HUES6 (cell line): Measurements from ENCODE around the gene HTR3A.
A peak's percentile ranks its signal among the peaks of the same experiment; 100 is the strongest.
"Not testable (repeated sequence)": the region's sequence is repeated elsewhere in the genome, so short reads cannot be mapped to it uniquely, and the experiment has no call there.

Source experiments
- H3K27ac ChIP-seq: 2 replicates; pipeline ENCODE4 v1.7.0; 2013; ENCODE audit warnings: low read depth, mild to moderate bottlenecking, low read length, inconsistent platforms
- H3K27me3 ChIP-seq: 2 replicates; pipeline ENCODE4 v1.6.1; 2013; ENCODE audit warnings: low read length; ENCODE audit not compliant: control insufficient read depth, insufficient read depth
- H3K36me3 ChIP-seq: 2 replicates; pipeline ENCODE4 v1.6.1; 2013; ENCODE audit warnings: low read length; ENCODE audit not compliant: control insufficient read depth, insufficient read depth
- H3K4me1 ChIP-seq: 2 replicates; pipeline ENCODE4 v1.6.1; 2013; ENCODE audit warnings: low read length; ENCODE audit not compliant: control insufficient read depth, insufficient read depth
- H3K4me3 ChIP-seq: 2 replicates; pipeline ENCODE4 v1.5.1; 2013; ENCODE audit warnings: low read depth, low read length
- H3K9ac ChIP-seq: one replicate; pipeline ENCODE4 v1.6.1; 2013; ENCODE audit warnings: mild to moderate bottlenecking, low read length
- H3K9me3 ChIP-seq: 2 replicates; pipeline ENCODE4 v1.6.1; 2013; ENCODE audit warnings: low read depth, low read length; ENCODE audit not compliant: control insufficient read depth, insufficient read depth

The HTR3A gene

GRCh38 chr11:113974741-113975470 is at the start of gene HTR3A:
HTR3A (plus strand) TSS chr11:113975108; CDS start chr11:113975326, 218 bp downstream.
- H3K9me3 ChIP-seq: no peaks in the 10 kb centered on the region
- no peak within 1 kb of the TSS for H3K9ac ChIP-seq
- H3K4me1 ChIP-seq: peaks cover 17% of the 10 kb centered on the region
- no peak within 1 kb of the TSS for H3K27ac ChIP-seq
- peaks cover 5% of the 10 kb centered on the region; the same call in 1 of the 2 replicates for H3K27me3 ChIP-seq
- H3K36me3 ChIP-seq: no peaks in the 10 kb centered on the region
- H3K4me3 ChIP-seq: peak within 1 kb of the TSS; percentile 37

GRCh38 chr11:113926273-113927197 is 48.4 kb upstream of the HTR3A start:
- no peaks in the 10 kb centered on the region for H3K27me3 ChIP-seq
- no peak overlapping the region for H3K27ac ChIP-seq
- H3K36me3 ChIP-seq: no peaks in the 10 kb centered on the region
- H3K9me3 ChIP-seq: no peaks in the 10 kb centered on the region
- H3K9ac ChIP-seq: no peak overlapping the region
- no peaks in the 10 kb centered on the region for H3K4me1 ChIP-seq
- no peak overlapping the region for H3K4me3 ChIP-seq

GRCh38 chr11:113928311-113928710 is 46.6 kb upstream of the HTR3A start:
- Histone ChIP-seq H3K27ac (no peak overlapping the region), H3K36me3 (no peaks in the 10 kb centered on the region), H3K9me3 (no peaks in the 10 kb centered on the region), H3K27me3 (no peaks in the 10 kb centered on the region), H3K4me1 (peaks cover 12% of the 10 kb centered on the region; the same call in 1 of the 2 replicates), H3K4me3 (no peak overlapping the region), H3K9ac (no peak overlapping the region)

GRCh38 chr11:113932788-113933187 is 42.1 kb upstream of the HTR3A start:
- Histone ChIP-seq H3K9me3 (no peaks in the 10 kb centered on the region), H3K4me1 (peaks cover 13% of the 10 kb centered on the region; the same call in 1 of the 2 replicates), H3K36me3 (no peaks in the 10 kb centered on the region), H3K4me3 (no peak overlapping the region), H3K27ac (no peak overlapping the region), H3K27me3 (no peaks in the 10 kb centered on the region), H3K9ac (no peak overlapping the region)

- H3K9ac ChIP-seq, H3K27ac ChIP-seq, H3K36me3 ChIP-seq, H3K27me3 ChIP-seq, H3K4me3 ChIP-seq, H3K9me3 ChIP-seq: not testable (repeated sequence)
- H3K4me1 ChIP-seq: peaks cover 13% of the 10 kb centered on the region; the same call in 1 of the 2 replicates
These were observed 40.7 kb upstream of the HTR3A start for GRCh38 chr11:113934193-113934592.

GRCh38 chr11:113934761-113935160 is 40.1 kb upstream of the HTR3A start:
- Histone ChIP-seq H3K9ac (no peak overlapping the region), H3K9me3 (no peaks in the 10 kb centered on the region), H3K36me3 (no peaks in the 10 kb centered on the region), H3K4me1 (peaks cover 13% of the 10 kb centered on the region; the same call in 1 of the 2 replicates), H3K27ac (no peak overlapping the region), H3K27me3 (no peaks in the 10 kb centered on the region), H3K4me3 (no peak overlapping the region)

- no peaks in the 10 kb centered on the region for H3K36me3 ChIP-seq
- no peaks in the 10 kb centered on the region for H3K9me3 ChIP-seq
- H3K9ac ChIP-seq: no peak overlapping the region
- H3K4me3 ChIP-seq: no peak overlapping the region
- H3K4me1 ChIP-seq: peaks cover 13% of the 10 kb centered on the region; the same call in 1 of the 2 replicates
- H3K27me3 ChIP-seq: no peaks in the 10 kb centered on the region
- no peak overlapping the region for H3K27ac ChIP-seq
These were observed 39.0 kb upstream of the HTR3A start for GRCh38 chr11:113935858-113936257.

GRCh38 chr11:113937918-113938317 is 37.0 kb upstream of the HTR3A start:
- Histone ChIP-seq H3K4me3 (no peak overlapping the region), H3K4me1 (peaks cover 5% of the 10 kb centered on the region; the same call in 1 of the 2 replicates), H3K27me3 (no peaks in the 10 kb centered on the region), H3K9ac (no peak overlapping the region), H3K36me3 (no peaks in the 10 kb centered on the region), H3K27ac (no peak overlapping the region), H3K9me3 (no peaks in the 10 kb centered on the region)

GRCh38 chr11:113942256-113942655 is 32.7 kb upstream of the HTR3A start:
- H3K4me3 ChIP-seq: no peak overlapping the region
- H3K27ac ChIP-seq: no peak overlapping the region
- no peaks in the 10 kb centered on the region for H3K9me3 ChIP-seq
- H3K27me3 ChIP-seq: no peaks in the 10 kb centered on the region
- no peaks in the 10 kb centered on the region for H3K4me1 ChIP-seq
- H3K9ac ChIP-seq: no peak overlapping the region
- no peaks in the 10 kb centered on the region for H3K36me3 ChIP-seq

GRCh38 chr11:113946162-113946561 is 28.7 kb upstream of the HTR3A start:
- H3K4me3 ChIP-seq, H3K36me3 ChIP-seq, H3K9ac ChIP-seq, H3K27ac ChIP-seq, H3K27me3 ChIP-seq, H3K9me3 ChIP-seq: not testable (repeated sequence)
- H3K4me1 ChIP-seq: peaks cover 10% of the 10 kb centered on the region

- Histone ChIP-seq H3K9me3 (no peaks in the 10 kb centered on the region), H3K27me3 (no peaks in the 10 kb centered on the region), H3K4me3 (no peak overlapping the region), H3K9ac (no peak overlapping the region), H3K36me3 (no peaks in the 10 kb centered on the region), H3K4me1 (peaks cover 25% of the 10 kb centered on the region), H3K27ac (no peak overlapping the region)
These were observed 26.9 kb upstream of the HTR3A start for GRCh38 chr11:113947994-113948393.
